G401 (cell line): Measurements from ENCODE around the gene KLF2. TPM values are rescaled to one million over a fixed set of nuclear protein-coding genes. Genes with fewer than 3 reads are reported as not detected.
"Not testable (repeated sequence)": the region's sequence is repeated elsewhere in the genome, so short reads cannot be mapped to it uniquely, and the experiment has no call there.

Source experiments
- DNase-seq: peaks from one replicate; pipeline ENCODE4 v3.0.0-alpha.2; 2015; ENCODE audit warnings: low spot score
- in situ Hi-C: cut with HindIII; loops from 2 replicates; pipeline ENCODE4 v1.10.0; 2016; ENCODE audit warnings: low sequenced_read_pairs, mixed read lengths
- total RNA-seq: library from RNA; depleted of rRNA; stranded (reverse); fragments of >200 nt; shearing (Covaris generic); gene quantifications from 2 replicates; pipeline ENCODE4 v1.2.3, GENCODE V29; 2014

Gene KLF2
- total RNA-seq, 1 experiment from 2014 or later = 4.8 TPM

DNA sequence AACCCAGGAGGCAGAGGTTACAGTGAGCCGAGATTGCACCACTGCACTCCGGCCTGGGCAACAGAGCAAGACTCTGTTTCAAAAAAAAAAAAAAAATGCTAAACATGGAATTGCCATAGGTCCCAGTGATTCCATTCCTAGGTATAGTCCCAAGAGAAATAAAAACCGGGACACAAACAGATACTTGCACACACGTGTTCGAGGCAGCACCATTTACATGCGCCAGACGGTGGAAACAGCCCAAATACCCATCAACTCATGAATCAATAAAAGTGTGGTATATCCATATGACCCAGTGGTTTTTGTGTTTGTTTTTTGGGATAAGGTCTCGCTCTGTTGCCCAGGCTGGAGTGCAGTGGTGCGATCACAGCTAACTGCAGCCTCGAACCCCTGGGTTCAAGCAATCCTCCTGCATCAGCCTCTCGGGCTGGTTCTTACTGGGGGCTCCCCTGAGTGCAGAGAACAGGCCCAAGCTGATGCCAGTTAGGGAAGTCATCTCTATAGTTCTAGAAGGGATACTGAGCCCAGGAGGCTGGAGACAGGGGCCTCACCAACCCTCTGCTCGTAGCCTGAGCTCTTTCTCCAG, 8.5 kb downstream of the KLF2 start:
- DNase-seq = no peak
- in situ Hi-C loops = no loop called here

- in situ Hi-C loops = no loop called here
These were observed 9.8 kb downstream of the KLF2 start for GRCh38 chr19:16334411-16334810.

GRCh38 chr19:16335226-16335625, 10.6 kb downstream of the KLF2 start:
- in situ Hi-C loops = no loop called here
- no peak for DNase-seq

More at GRCh38 chr19:16334411-16334810, 9.8 kb downstream of the KLF2 start:
- no peak for DNase-seq

GRCh38 chr19:16336571-16336970, 11.9 kb downstream of the KLF2 start:
- in situ Hi-C loops = no loop called here
- no peak for DNase-seq

DNA sequence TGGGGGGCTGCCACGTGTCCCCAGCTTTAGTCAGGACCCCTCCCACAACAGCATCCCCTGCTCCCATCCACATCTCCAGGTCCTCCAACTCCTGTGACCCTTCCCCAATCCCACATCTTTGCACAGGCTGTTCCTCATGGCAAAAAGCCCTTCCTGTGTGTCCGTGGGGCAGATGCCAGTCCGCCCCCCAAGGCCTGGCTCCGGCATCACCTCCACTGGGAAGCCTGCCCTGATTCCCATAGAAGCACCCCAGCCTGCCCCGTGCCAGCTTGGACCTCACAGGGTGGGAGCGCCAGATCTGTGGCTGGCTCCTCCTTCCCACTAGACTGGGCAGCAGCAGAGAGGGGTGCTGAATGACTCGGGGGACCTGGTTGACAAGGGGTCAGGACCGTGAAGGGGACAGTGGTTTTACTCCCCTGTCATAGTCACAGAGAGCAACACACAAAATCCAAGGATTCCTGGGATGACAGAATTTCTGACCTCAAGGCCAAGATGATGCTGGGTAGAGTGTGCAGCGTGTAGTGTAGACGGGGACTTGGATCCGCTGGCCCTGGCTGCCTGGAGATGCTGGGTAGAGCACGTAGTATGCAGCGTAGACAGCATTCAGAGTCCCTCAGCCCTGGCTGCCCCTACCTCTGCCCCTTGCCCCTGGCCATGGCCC, 13.3 kb downstream of the KLF2 start:
- in situ Hi-C loops = no loop called here
- no peak for DNase-seq

GRCh38 chr19:16338470-16339360, 14.1 kb downstream of the KLF2 start:
- DNase-seq = no peak
- in situ Hi-C loops = no loop called here

DNA sequence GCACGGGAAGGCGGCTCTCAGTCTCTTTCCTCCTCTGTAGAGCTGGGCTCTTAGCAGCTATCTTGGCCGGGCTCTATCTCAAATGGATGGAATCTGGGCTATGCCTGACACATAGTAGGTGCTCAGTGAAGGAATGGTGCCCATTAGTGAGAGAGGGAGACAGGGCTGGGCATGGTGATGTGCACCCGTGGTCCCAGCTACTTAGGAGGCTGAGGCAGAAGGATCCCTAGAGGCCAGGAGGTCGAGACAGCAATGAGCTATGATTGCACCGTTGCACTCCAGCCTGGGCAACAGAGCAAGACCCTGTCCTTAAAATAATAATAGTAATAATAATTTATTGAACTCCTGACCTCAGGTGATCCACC, 14.7 kb downstream of the KLF2 start:
- in situ Hi-C loops = no loop called here
- DNase-seq = no peak

DNA sequence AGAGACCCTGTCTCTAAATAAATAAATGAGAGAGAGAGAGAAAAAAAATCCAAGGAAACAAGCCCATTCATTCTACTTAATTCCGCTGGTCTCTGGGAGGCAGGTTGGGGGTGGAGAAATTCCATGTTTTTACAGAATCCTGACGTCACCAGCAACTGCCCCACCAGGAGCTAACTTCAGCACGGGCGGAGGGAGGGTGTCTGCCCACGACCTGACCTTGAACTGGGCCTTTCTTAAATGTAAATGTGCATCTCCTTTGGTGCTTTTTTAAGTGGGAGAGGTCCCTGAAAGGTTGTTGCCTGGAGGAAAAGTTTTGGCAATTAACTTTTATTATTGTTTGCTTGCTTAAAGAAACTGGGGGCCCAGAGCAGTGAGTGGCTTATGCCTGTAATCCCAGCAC, 15.5 kb downstream of the KLF2 start:
- no peak for DNase-seq
- in situ Hi-C loops = no loop called here

GRCh38 chr19:16340654-16341053, 16.0 kb downstream of the KLF2 start:
- no peak for DNase-seq
- in situ Hi-C loops = no loop called here

- DNase-seq = no peak
- in situ Hi-C loops = no loop called here
These were observed 17.5 kb downstream of the KLF2 start for GRCh38 chr19:16342002-16342715.

- in situ Hi-C loops = no loop called here
- DNase-seq = no peak
These were observed 18.5 kb downstream of the KLF2 start for GRCh38 chr19:16343156-16343555.

GRCh38 chr19:16345457-16345856, 20.8 kb downstream of the KLF2 start:
- in situ Hi-C loops = no loop called here
- DNase-seq = no peak

DNA sequence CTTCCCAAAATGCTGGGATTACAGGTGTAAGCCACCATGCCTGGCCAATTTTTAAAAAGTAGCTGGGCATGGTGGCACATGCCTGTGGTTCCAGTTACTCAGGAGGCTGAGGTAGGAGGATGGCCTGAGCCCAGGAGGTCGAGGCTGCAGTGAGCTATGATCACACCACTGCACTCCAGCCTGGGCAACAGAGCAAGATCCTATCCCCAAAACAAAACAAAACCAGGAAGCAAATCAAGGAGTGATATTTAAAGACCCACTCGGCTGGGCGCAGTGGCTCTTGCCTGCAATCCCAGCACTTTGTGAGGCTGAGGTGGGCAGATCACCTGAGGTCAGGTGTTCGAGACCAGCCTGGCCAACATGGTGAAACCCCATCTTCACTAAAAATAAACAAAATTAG, 22.5 kb downstream of the KLF2 start:
- in situ Hi-C loops, DNase-seq: not testable (repeated sequence)

- no peak for DNase-seq
- in situ Hi-C loops = no loop called here
These were observed 23.1 kb downstream of the KLF2 start for GRCh38 chr19:16347706-16348105.

GRCh38 chr19:16349551-16350152, 25.0 kb downstream of the KLF2 start:
- no peak for DNase-seq
- in situ Hi-C loops = loop anchor here (25.0 kb wide), 1 partner anchor 112 kb away; no protein-coding TSS in a partner anchor

- in situ Hi-C loops = loop anchor here (25.0 kb wide), 1 partner anchor 114 kb away; no protein-coding TSS in a partner anchor
- no peak for DNase-seq
These were observed 26.6 kb downstream of the KLF2 start for GRCh38 chr19:16351133-16351809.

GRCh38 chr19:16355293-16356043, 30.8 kb downstream of the KLF2 start:
- in situ Hi-C loops = loop anchor here (25.0 kb wide), 1 partner anchor 118 kb away; no protein-coding TSS in a partner anchor
- peak; percentile 27 for DNase-seq

GRCh38 chr19:16358456-16358855, 33.8 kb downstream of the KLF2 start:
- DNase-seq = no peak
- in situ Hi-C loops = loop anchor here (25.0 kb wide), 1 partner anchor 121 kb away; no protein-coding TSS in a partner anchor
